GM18519 (cell line): ENCODE measurements around the gene HIVEP1.

Experiments
- ATAC-seq: cut with Tn5 transposase; IDR thresholded peaks from one replicate; pipeline ENCODE4 v1.9.1; 2021; ENCODE audit warnings: mild to moderate bottlenecking, moderate library complexity; ENCODE audit not compliant: unreplicated experiment, low FRiP score

The HIVEP1 gene

DNA sequence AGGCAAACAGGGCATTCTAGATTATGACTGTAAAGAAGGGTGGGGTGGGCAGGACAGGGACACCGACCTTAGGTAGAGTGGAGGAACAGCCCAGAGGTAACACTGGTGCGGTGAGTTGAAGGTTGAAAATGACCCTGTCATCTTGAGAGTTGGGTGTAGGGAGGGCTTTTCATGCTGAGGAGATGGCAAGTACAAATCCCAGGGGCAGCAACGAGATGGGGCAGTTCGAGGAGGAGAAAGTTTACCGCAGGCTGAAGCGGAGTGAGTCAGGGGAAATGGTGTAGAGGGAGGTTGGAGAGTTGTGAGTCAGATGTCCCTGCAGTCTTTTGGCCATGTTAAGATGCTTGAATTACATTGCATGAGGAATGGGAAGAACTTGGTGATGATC is 101.1 kb downstream of the HIVEP1 start:
- ATAC-seq, result no peak

DNA sequence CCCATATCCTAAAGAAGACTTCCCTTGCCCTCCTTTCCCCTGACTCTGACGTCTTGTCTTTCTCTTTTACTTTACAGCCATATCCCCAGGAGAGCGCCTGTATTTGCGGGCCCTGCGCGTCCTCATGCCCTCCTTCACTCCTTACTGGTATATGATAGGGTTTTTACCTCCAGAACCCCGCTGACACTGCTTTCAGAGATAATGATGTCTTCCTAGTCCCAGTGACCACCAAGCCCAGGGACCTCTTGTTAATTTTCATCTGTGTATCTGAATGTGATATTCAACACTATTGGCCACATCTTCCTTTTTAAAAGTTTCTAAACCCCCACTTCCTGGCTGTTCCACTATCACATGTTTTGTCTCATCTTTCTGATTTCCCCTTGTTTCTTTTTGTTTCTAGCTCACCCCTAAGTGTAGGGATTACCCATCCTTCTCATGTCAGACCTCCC is 102.0 kb downstream of the HIVEP1 start:
- ATAC-seq, result no peak

DNA sequence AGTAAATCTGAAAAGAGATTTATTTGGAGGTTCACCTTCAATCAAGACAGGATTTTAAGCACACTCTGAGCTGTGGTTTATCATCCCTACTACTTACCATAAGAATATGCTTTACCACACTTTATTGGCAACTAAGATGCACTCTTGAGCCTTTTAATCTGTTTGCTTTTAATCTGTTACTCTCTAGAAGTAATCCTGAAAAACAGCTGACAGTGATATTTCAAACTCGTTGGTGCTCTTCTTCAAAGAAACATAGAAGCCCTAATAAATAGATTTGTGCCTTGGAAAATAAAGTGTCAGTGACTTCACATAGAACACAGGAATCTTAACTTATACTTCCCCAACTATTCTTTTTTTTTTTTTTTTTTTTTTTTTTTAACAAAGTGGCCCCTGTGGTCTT is 102.9 kb downstream of the HIVEP1 start:
- ATAC-seq, result no peak

DNA sequence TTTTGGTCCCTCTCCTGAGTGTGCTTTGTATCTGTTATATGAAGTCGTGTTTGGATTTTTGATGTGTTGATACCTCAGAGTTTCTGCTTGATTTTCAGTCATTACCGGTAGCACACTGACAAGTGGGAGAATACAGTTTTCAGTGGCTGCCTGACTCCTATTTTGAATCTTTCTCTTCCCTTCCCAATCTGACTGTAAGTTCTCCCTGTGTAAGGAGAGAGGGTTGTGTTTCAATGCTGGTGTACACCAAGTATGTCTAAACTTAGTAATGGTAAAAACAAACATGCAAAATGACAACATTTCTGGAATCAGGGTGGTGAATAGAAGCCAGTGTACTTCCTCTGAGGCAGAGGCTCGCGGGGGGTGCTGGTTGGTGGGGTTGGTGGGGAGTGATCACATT is 103.4 kb downstream of the HIVEP1 start:
- no peak for ATAC-seq

DNA sequence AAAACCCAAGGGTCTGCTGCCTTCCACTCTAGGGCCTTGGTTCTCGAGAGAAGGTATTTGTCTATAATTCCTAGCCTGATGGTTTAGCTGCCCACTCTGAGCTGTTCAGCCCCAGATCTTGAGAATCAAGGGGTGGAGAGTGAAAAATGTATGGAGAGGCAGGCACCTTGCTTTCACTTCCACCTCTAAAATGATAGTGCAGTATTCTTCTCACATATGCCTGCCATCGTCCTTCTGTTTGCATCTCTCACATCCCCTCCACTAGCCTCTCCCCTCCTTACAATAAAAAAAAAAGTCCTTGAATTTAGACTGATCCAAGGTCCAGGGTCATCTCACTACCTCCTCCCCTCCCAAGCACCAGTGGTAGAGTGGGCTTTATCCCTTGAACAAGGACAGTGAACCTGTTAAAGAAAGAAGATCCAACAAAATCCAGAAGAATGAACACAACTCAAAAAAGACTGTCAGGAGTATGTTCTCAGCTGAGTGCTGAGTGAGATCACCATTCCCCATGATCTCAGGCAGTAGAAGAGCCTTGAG is 104.2 kb downstream of the HIVEP1 start:
- no peak for ATAC-seq

DNA sequence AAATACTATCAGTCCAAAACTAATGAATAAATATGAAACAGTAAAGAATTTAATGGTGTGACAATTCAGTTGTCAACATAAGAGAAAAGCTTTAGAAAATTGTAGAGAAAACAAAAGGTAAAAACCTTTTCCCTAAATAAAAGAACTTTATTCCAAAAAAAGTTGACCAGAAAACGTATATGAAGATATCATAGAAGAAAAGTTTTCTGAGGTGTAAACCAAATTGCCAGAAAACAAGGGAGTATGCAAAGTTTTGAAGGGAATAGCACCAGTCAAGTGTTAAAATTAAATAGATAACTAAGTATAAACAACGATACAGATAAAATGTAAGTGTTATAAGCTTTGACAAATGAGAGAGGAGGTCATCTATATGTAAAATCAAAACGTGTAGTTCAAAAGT is 104.9 kb downstream of the HIVEP1 start:
- no peak for ATAC-seq

DNA sequence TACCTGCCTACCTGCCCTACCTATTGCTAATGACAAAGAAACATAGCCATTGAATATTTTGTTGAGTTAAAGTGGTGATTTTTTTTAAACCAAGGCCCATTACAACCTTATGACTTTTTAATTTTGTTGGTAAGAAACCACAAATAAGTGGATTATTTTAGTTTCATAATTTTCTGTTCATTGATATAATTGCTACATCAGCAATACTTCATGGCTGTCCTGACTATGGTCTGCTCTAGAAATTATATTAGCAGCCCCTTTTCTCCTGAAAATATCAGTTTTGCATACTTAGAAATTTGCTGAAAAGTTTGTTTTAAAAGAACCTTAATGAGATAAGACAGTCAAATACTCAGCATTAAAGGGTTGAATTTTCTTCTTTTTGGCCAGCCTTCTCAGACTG is 106.5 kb downstream of the HIVEP1 start:
- no peak for ATAC-seq

DNA sequence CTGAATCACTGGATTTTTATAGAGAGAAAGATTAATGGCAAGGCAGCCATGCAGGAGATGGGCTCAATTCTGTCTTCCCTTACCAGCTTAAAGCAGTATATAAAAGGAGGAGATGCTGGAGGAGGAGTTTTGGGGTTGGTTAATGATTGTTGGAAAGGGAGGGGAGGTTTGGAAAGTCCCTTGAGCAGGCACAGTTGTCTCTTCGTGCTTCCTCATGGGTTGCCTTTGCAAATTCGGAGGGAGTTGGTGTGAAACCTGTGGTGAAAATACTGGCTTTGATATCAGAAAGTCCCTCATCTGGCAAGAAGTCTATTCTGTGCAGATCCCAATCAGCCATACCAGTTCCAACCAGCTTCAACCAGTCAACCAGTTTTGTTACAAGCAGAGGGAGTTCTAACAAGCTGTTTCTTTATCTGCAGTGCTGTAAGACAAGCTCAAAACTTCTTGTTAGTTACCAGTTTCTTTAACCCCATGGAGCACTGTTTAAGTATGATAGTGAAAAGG is 107.0 kb downstream of the HIVEP1 start:
- ATAC-seq, result no peak

DNA sequence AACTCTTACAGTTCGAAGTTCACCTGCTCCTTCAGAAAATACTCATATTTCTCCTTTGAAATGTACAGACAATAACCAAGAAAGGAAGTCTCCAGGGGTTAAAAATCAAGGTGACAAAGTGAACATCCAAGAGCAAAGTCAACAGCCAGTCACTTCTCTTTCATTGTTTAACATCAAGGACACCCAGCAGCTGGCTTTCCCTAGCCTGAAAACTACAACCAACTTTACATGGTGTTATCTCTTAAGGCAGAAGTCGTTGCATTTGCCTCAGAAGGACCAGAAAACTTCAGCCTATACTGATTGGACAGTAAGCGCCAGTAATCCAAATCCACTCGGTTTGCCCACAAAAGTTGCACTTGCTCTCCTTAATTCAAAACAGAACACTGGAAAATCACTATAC is 113.3 kb downstream of the HIVEP1 start:
- ATAC-seq, result no peak

DNA sequence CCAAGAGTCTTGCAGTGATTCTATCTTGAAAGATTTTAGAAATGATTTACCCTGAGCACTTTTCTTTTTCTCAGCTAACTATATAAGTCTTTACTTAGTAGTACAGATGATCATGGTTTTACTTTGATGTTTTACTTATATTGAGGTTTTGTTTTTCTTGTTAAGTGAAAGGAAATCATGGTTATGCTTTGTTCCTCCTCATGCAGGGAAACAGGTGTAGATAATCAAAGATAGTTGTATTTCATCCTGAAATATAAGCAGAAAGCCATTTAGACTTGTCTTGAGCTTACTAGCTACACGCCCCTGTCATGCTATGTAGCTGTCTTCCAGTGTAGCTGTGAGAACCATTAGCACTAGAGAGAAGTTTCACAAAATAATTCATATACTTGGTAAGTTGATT is 113.9 kb downstream of the HIVEP1 start:
- no peak for ATAC-seq

DNA sequence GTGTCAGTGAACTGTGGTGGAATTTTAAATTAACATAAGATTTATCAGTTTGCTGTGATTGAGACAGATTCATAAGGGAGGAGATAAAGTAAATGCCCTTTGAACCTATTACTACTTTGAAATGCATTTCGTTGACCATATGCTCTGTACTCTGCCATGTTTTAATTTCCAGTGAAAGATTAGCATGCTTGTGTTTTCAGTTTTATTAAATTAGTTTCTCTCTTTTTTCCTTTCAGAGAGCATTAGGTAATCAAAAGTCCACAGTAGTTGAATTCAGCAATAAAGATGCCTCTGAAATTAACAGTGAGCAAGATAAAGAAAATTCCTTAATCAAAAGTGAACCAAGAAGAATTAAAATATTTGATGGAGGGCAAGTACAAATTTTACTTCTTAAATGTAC is 117.4 kb downstream of the HIVEP1 start:
- no peak for ATAC-seq

DNA sequence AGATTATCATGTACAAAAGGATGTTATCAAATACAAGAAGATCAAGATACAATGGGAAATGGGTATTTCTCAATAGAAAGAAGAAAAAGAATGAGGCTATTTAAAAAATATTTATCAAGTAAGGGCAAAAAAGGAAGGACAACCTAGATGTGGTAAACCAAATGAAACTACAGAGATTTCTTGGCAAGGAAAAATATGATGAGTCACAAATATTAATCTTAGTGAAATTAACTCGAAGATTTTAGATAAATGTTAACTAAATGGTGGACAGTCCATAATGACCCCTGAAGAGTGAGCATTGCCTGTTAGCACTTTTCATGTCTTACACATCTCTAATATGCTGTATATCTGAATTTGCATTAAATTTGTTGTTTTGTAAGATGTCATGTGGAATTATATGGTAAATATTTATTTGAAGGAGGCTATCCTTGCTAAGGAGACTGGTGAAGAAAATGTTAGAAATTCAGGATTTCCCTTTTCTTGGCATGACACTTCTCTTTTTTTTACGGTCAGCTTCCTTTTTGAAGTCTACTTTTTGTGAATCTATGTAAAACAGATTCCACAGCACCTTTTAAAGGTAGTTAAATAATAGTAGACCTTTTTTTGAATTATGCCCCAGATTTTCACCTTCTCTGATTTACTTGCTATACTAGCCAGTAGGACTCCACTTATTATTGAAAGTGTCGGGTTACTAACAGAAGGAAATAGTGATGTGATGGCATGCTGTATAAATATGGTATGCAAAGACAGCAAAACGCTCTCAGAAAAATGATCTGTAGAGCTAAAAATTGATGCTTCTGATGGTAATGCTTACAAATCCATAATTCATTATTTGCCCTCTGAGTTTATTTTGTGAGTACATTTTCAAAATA is 120.5 kb downstream of the HIVEP1 start:
- no peak for ATAC-seq

DNA sequence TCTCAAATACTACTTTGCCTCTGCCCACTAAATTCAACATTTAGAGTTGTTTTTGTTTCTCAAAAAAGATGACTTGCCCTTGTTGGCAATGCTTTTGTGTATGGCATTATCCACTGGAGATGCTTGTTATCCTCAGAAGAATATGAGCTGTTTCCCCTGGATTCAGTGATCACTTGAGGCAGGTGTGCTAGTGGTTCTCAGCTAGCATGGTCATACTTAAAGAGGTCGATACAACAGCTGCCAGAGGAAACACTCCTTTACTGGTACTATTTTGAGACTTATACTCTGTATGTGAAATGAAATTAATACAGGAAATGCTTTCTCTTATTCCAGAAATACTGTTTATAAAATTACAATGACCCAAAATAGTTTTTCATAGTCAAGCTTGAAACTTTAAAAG is 122.5 kb downstream of the HIVEP1 start:
- ATAC-seq, result no peak

DNA sequence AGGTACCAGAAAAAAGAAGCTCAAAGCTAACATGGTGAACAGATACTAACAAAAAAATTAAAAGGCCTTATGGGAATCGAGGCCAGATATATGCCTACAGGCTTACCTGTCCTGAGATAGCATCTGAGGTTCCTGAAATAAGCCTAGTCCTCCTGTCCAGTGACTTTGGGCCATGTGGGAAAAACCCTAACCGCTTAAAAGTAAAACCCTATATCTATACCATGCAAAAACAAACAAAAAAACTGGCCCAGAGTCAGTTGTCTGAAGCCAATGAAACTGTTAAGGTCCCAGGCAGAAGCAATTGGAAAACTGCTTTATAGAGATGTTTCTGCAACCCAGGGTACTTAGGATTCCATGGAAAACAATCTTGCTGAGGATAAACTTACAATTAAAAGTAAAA is 122.9 kb downstream of the HIVEP1 start:
- no peak for ATAC-seq

DNA sequence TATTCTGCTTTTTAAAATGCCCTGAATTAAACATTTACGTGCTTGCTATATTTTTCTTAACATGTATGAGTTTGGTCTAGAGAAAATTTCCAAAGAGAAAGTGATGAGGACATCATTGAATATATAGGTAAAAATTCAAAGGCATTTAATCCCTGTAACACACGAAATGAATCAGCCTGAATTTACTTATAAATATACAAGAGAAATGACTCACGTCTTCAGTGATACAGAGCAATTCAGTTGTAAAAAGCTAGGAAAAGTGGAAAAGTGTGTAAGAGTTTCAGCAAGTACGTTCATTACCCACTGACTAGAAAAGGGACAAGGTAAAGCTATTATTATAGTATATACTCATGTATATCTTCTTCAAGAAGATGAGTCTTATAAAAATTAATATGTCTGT is 124.8 kb downstream of the HIVEP1 start:
- no peak for ATAC-seq

DNA sequence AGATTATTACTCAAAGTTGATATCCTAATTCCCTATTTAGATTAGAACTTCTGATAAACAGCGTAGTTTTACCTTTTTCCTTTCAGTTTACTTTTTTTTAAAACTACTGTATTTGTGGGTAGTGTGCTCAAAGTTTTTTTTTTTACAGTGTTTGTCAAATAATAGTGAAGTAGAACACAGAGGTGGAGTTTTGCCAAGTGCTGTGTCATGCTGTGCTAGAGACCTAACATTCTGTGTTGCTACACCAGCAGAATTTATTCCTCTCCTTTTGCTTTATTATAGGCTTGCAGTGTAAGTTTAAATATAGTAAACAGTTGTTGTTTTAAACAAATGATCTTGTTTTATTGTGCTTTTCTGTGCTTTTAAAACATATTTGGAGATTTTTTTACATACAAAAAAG is 125.4 kb downstream of the HIVEP1 start:
- ATAC-seq, result no peak

DNA sequence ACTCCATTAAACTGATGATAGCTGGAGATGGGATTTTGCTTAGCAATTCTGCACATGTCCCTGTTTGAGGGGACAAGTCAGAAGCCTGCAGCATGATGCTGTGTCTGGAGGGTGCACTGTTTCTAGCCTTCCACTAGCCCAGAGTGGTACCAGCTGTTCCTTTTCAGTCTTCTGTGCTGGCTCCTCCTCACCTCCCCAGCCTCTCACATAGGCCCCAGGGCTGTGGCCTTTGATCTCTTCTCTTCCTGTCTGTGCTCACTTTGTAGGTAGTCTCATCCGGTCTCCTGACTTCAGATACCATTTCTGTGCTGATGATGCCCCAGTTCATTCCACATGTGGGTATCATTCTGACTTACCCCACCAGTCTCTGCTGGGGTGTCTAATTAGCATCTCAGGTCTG is 126.3 kb downstream of the HIVEP1 start:
- ATAC-seq, result no peak

DNA sequence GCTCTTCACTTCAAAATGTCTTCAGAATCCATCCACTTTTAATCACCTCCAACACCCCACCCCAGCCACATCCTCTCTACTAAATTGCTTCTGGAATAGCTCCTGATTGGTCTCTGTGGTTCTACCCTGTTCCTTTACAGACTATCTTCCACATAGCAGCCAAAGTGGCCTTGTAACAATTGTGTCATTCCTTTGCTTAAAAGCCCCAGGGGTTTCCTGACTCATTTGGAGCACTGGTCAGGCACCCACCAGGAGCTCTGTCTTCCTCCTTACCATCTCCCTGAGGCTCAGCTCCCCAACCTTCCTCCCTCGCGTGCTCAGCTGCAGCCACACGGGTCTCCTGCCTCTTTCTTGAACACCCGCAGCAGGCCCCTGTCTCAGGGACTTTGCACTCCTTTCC is 126.8 kb downstream of the HIVEP1 start:
- ATAC-seq, result no peak

DNA sequence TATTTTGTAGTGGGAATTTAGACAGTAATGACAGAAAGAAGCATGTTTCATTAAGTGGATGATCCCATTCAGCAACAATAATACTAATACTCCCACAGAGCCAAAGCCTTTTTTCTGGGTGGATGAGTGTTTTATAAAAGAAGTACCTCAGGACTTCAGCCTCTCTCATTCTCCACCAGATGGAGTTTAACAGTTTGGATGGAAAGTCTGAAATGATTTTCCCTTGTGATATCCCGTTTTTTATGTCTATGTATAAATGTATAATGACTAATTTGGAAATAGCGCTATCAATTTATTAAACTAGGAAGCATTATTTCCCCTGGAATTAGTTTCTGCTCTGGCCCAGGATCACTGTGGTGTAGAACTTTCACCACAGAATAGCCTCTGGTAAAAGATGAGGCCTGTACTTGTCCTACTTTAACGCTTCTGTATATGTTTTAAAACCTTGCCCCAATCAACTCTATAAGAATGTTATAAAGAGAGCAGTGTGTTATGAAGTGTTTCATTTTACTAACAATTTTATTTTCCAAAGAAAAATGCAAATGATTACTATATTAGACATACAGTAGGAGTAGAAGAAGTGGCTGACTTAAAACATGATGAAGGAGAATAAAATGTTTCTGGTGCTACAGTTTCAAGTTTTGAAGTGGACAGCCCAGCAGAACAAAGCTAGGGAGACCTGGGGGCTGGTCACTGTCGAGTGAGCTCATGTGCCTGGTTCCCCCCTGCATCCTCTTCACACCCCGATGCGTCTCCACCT is 135.6 kb downstream of the HIVEP1 start:
- ATAC-seq, result no peak

DNA sequence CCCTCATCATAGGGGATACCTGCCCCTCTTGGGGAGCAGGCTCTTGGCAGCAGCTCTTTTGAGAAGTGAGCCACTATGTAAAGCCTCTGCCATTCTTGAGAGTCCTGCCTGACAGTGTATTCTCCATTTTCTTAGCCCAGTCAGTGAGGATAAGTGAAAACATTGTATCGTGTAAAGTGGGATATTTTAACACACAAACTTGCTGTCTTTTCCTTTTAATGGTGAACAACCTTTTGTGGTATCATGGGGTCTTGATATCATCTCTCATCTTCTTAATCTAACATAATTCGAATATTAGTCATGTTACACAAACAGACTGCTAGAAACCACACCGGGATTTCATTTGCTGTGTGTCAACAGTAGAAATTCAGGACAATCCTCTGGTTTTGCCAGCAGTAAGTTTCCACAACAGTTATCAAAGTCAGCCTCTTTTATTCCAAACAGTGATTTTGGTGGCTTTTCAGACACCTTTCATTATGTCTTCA is 136.2 kb downstream of the HIVEP1 start:
- no peak for ATAC-seq

DNA sequence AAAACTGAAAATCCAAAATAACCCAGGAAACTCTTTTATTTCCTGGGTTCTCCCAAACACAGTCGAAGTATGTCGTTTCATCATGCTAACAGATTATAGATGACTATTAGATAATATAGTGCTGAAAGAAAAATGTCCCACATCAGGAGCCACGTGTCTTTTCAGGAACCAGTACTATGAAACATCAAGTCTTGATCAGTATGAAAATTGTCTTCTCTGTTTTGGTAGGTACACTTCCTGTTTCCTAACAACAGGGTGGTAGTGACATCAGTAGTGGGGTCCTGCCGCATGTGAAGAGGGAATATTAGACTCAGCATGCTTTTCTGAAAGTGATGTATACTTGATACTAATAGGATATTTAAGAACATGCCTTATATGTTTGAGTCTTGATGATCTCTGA is 136.7 kb downstream of the HIVEP1 start:
- ATAC-seq, result no peak
